GM18511 (cell line): ENCODE data around the gene SECISBP2L.
"Not testable (repeated sequence)": the region's sequence is repeated elsewhere in the genome, so short reads cannot be mapped to it uniquely, and the experiment has no call there.

Experiments
- ATAC-seq: cut with Tn5 transposase; IDR thresholded peaks from one replicate; pipeline ENCODE4 v1.9.1; 2021; ENCODE audit warnings: mild to moderate bottlenecking, moderate library complexity; ENCODE audit not compliant: unreplicated experiment

Gene SECISBP2L

DNA sequence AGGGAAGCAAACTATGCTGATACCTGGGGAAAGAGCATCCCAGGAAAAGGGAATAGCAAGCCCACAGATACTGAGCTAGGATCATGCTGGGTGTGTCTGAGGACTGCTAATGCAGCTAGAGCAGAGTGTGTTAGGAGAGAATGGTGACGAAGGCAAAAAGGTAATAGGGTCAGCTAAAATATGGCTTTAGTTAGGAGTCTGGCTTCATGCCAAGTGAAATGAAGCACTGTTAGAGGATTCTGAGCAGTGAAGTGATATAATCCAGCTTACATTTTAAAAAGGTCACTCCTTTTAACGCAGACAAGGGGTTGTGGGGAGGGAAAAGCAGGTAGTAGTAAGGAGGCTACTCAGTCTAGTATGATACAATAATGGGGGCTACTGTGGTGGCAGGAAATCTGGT, 30.4 kb downstream of the SECISBP2L start:
- no peak for ATAC-seq

DNA sequence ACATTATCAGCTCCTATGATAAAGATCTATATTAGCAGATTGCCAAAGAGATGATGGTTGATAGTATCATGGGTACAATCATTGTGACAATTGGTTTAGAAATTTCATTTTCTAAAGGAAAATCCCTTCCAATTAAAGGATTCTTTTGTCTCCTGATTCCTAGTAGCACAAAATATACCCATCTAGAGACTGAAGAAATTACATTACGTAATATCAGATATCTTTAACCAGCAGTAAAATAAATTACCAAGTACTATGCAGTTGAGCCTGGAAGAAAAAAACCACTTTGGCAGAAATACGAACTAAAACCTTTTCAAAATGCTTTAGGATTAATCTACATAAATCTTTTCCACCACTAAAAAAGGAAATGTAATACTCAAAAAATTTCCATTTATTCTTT, 46.9 kb downstream of the SECISBP2L start:
- ATAC-seq = no peak

DNA sequence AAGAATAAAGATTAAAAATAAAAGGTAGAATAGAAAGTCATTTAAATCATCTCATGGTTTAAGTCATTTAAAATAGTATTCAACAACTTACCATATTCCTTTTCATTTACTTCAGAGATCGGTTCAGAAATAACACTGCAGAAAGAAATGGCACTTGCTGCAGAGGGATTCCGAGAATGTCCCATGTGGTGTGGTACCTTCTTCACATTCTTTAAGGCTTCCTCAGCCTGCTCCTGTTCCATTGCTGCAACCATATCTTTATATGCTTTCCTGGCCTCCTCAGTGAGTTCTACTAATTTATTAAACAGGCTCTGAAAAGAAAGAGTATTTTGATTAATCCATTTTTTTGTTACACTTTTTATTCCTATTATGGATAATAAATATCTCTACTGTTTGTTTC, 50.0 kb downstream of the SECISBP2L start:
- ATAC-seq = no peak

DNA sequence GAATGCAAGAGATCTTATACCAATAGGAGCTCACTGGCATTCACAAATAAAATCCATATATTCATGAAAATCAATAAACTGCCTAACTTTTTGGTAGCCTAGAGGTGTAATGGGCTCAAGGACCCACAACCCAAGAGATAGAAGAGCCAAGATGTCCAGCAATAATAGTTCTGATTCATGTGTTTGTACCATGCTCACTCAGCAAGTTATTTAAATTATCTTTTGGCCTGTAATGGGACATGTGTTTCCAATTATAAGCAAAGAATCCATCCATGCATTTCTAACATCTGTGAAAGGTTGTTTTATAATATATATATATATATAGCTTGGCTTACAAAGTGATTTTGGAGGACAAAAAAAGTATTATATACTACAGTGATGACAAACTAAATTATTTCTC, 52.9 kb downstream of the SECISBP2L start:
- ATAC-seq = no peak

DNA sequence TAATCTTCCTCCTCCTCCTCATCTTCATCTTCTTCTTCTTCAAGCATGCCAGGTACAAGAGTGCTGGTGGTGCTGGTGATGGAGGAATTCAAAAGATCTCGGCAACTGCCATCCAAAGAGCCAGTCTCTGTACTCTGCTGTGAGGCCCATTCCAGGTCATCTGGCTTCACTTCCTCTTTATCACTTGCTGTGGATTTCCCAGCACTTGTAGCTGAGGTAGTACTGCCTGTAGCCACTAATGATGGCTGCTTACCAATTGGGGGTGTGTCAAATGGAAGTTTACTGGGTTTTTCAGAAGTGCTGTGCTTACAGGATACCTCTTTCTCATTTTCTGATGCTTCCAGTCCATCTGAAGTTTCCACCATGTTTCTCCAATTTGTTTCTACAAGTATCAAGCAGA, 53.7 kb downstream of the SECISBP2L start:
- ATAC-seq = peak; percentile 84

DNA sequence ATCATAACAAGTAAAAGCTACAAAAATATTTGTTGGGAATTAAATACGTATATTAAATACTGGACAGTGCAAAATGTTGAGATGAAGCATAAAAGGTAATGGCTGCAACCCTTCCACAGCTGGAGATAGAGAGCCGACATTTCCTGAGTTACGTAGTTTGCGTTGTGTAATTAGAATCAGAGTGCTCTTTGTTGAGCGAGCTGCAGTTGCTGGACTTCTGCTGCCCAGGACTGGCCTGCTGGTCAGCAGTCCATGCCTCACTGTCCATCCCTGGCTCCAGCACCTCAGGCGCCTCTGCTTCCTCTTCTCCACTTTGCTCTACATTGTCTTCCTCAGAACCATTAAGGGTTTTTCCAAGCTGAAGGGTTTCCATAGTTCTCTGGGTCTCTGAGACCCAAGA, 54.1 kb downstream of the SECISBP2L start:
- ATAC-seq = no peak

DNA sequence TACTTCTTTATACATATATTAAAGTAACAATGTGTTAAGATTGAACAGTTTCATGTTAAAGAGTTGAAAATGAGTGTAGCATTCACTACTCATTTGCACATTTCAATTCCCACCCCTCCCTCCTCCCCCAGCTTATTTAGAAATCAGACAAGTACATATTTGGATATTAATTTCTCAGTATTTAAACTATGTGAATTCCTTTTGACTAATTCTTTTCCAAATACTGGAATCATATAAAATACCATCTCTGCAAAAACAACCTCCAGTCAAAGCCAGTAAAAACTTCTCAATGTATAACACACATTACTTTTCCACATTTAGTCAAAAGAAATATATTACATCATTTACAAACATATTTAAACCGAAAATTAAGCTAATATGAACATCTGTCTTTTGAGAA, 57.1 kb downstream of the SECISBP2L start:
- ATAC-seq = no peak

DNA sequence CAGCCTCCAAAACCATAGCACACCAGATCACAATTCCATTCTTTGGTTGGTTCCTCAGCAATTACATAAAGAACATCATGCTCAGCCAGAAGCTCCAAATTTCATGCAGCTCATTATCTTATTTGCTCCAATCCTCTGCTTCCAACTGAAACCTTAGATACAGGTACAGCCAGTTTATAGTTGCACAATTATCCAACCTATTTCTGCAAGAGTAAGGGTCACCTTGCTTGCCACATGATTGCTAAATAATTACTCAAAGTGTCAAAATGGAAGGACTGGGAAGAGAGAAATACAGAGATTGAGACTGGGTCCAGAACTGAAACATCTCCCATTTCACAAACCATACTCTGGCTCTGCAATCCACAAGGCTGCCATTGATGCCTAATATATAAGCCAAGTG, 59.1 kb downstream of the SECISBP2L start:
- no peak for ATAC-seq

DNA sequence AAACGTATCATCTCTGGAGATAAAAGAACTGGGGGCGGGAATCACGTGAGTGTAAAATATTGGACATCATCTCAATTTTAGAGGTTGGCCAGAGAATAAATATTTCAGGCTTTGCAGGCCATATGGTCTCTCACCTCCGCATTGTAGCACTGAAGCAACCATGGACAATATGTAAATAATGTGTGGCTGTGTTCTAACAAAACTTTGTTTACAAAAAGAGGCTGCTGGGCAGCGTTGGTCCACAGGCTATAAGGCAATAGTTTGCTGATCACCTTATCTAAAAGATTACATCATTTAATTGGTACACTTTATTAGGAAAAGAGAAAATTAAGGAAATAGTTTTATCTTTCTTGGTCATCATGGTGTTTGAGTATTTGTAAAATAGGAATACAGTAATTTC, 60.0 kb downstream of the SECISBP2L start:
- ATAC-seq = no peak

DNA sequence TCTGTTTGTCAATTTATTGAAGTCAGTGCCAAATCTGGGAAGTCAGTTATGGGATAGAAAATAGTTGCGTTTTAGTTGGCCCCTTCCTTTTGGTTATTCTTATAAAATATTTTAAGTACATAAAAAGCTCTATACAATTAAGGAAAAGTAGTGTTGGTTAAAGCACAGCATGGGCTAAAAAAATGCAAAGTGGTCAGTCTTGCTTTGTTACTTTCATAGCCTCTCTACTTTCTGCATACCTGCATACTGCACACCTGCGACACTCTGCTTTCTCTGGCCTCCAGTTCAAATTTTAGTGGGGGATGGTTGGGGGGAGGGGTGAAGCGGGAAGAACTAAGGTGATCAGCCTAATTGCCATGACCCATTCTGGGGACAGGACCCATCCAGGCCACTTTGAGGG, 60.7 kb downstream of the SECISBP2L start:
- no peak for ATAC-seq

DNA sequence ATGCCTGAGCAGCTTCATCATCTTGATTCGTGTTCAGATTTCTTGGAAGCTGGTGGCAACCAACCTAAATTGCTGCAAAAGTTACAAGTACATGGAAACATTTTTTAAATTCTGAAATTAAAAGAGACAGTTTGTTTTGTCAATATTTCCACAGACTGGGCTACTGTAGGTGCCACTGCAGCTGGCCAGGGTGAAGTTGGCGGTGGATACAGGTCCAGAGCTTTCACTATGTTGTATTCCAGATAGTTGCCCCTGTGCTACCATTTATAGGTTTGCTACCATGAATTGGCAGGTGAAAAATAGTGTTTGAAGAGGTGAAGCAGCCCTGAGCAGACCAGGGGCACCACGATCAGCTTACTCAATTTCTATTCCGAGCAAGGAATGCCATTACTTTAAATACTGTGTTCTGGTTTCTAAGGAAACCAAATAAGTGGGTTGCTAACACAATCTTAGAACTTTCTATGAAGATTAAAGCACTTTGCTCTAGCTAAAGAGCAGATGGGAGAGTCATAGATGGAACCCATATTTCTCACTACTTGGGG, 61.4 kb downstream of the SECISBP2L start:
- ATAC-seq = no peak

DNA sequence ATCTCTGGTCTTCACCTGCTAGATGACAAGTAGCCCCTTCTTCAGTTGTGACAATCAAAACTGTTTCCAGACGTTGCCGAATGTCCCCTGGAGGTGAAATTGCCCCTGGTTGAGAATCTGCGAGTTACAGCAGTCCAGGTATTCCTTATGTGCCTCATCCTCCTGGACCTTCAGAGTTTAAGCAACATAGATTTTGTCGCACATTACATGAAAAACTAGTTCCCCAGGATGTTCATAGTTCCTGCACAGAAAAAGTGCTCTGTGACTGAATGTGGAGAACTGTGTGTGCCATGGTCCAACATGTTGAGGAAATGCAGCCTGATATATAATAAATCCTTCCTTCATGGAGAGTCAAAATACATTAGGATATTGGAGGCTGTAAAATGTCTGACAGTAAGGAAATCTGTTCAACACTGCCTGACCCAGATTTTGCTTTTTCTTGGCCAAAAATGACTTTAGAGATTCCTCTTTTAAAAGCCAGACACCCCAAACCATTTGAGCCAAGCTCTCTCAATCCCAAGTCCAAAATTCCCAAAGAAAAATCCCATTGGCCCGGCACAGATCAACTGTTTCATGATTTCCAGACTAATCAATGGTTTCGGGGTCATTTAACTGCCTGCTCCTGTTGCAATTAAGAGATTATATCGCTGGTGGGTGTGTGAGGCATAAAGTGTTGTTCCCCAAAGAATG, 62.1 kb downstream of the SECISBP2L start:
- ATAC-seq = no peak

DNA sequence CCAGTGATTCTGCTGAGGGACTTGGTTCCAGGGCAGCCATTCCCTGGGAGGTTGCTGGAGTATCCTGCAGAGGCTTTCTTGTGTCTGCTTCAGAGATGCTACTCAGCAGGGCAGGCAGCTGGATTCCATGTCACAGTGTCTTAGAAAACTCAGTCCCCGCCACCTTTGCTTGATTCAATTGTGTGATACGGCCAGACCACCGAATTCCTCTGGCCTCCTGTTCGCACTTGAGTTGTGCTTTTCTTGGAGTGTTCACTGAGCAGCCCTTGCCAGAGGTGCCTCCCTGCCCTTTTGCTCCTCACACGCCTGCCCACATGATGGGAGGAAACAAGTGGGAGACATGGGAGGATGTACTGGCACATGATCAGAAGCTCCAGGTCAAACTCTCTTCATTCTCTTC, 62.9 kb downstream of the SECISBP2L start:
- ATAC-seq = no peak

DNA sequence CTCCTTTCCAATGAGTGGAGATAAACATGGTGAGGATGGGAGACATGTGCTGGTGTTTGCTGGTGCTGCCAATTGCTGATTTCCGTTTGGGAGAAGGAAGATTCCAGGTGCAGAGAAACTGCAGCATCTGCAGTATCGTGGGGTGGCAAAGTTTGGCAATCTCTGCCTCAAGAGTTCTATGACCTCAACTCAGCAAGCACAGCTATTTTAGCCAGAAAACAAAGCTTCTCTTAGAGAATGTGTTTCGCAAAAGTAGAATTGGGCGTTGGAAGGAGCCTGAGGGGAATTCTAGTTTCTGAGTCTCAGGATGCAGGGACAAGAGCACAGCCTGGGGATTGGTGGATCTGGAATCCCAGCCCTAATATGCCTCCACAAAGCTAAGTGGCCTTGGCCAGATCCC, 64.3 kb downstream of the SECISBP2L start:
- ATAC-seq = no peak

DNA sequence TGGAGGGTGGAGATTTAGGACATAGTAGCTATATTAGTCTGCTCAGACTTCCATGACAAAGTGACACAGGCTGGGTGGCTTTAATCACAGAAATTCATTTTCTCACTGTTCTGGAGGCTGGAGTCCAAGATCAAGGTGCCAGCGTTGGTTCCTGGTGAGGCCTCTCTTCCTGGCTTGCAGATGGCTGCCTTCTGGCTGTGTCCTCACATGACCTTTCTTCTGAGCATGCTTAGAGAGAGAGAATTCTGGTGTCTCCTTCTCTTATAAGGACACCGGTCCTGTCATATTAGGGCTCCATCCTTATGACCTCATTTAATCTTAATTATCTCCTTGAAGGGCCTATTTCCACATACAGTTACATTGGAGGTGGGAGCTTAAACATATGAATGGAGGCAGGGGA, 67.6 kb downstream of the SECISBP2L start:
- no peak for ATAC-seq

DNA sequence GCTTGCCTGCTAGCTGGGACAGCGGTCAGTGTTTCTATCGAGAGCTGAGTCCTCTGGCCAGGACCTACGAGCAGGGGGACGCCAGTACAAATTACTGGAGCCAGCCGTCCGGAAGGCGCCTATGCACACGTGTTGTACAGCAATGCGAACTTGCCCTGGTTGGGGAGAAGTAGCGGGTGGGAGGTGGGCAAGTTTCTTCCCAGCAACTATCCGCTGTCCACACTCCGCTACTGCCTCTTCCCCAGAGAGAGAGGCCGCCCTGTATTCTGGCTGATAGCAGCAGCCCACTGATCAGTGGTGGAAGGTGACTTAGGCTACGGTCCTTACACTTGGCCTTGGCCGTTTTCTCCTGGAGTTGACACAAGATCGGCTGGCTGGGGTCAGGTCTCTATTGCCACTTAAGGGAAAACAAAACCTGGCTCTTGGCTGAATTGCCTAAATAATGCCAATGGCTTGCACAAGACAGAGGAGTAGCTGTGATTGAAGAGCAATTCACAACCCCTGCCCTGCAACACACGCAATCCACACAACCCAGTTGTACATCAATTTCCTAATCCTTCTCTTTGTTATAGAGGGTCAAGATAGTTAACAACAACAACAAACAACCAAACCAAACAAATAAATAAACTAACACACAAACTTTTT, 69.7 kb downstream of the SECISBP2L start:
- ATAC-seq = no peak

DNA sequence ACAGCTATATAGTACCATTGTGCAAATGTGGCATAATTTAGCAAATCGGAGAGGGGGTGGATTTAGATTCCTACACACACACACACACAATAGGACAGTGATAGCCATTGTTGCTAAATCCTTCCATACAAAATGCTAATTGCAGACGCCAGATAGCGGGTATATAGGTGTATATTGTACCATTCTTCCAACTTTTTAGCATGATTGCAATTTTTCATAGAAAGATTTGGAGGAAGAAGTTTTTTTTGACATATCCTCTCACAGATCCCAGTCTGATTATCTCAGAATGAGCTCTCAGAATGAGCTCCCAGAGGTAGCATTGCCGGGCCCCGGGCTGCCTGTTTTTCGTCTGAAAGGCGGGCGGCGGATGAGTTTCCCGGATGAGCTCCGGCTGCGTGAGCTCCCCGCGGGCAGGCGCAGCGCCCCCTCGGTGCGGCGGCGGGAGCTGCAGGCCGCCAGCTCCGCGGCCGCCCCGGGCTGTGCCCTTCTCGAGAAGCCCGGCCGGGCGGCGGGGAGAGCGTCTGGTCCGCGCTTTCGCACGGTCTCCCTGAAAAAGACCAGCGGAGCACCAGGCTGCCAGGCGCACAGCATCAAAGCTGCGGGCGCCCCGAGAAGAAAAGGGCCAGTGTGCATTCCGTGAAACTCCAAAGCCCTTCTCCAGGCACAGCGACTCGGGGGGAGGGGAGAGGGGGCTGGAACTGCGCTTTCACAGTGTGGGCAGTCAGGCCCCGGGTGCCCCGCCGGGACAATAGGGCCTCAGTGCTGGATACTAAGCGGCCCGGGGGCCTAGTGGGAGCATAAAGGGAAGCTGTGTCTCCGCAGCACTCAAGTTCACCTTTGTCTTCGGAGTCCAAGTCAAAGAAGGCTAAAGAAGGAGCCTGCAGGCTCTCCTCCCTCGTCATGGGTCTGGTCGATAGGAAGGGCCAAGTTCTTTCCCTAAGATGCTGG, 70.5 kb downstream of the SECISBP2L start:
- peak; percentile 97 for ATAC-seq

DNA sequence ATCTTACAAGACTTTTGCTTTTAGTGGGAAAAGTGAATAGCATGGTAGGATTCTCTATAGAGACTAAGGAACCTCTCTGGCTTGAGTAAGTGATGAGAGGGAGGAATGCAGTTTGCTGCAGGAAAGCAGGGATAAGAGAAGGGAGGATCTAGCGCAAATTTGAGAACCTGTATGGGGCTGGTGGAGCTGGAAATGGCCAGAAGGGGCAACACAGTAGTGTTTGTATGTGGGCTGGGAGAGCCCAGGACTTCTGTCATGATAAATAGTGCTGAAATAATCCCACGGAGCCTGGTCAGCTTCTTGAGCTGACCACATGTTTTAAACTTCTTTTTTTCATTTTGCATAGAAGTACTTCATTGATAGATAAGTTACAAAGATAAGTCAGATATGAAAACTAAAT, 71.4 kb downstream of the SECISBP2L start:
- ATAC-seq = no peak

DNA sequence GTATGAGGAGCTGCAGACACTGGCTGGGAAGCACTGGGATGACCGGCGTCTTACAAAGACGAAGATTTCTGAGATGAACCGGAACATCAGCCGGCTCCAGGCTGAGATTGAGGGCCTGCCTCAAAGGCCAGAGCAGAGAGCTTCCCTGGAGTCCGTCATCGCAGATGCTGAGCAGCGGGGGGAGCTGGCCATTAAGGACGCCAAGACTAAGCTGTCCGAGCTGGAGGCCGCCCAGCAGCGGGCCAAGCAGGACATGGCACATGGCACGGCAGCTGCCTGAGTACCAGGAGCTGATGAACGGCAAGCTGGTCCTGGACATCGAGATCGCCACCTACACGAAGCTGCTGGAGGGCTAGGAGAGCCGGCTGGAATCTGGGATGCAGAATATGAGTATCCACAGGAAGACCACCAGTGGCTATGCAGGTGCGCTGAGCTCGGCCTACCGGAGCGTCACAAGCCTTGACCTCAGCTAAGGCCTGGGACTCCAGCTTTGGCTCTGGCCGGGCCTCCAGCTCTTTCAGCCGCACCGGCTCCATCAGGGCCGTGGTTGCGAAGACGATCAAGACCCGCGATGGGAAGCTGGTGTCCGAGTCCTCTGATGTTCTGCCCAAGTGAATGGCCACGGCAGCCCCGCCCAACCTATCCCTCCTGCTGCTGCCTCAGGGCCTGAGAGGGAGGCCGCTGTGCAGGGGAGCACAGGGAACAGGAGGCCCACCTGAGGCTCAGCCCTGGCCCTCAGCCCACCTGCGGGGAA, 73.3 kb downstream of the SECISBP2L start:
- no peak for ATAC-seq

DNA sequence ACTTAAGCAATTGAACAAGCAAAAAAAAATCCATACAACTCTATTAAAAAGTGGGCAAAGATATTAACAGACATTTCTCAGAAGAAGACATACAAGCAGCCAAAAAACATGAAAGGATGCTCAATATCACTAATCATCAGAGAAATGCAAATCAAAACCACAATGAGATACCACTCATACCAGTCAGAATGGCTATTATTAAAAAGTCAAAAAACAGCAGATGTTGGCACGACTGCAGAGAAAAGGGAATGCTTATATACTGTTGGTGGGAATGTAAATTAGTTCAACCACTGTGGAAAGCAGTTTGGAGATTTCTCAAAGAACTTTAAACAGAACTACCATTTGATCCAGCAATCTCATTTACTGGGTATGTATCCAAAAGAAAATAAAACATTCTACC, 75.3 kb downstream of the SECISBP2L start:
- ATAC-seq = not testable (repeated sequence)

DNA sequence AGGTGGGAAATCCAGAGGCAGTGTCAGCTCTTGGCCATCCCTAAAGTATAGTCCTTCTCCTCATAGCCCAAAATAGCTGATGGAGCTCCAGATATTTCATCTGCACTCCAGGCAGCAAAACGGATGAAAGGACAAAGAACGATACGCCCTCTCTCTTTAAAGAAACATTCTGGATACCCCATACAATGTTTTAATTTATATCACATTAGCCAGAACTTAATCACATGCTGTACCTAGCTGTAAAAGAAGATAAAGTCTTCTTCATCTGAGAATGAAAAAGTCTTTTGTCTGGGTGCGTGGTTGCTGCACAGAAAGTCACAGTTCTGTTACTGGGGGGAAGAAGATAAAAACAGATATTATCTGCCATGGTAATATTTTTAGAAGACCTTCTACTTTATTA, 78.2 kb downstream of the SECISBP2L start:
- no peak for ATAC-seq
